GM12878 (cell line): Measurements from ENCODE around the gene CYB5A. TPM values are rescaled to one million over a fixed set of nuclear protein-coding genes. Genes with fewer than 3 reads are reported as not detected.

Experiments
- CTCF ChIP-seq, 3 experiments: IDR thresholded peaks in 2 of 3; conservative IDR thresholded peaks in 1 of 3; 2 replicates each; pipeline ENCODE4 v1.5.1; 2011; ENCODE audit warnings: low read depth in 3 of 3, low read length in 3 of 3, mild to moderate bottlenecking in 3 of 3, control low read depth in 2 of 3, moderate library complexity in 2 of 3, inconsistent platforms in 1 of 3, mixed read lengths in 1 of 3; ENCODE audit not compliant: control insufficient read depth in 2 of 3, insufficient read depth in 1 of 3; ENCODE audit errors: extremely low read depth in 1 of 3
- E4F1 ChIP-seq: fragments of 450-650 bp; IDR thresholded peaks from 2 replicates; pipeline ENCODE4 v1.6.1; 2018; ENCODE audit warnings: borderline replicate concordance, mild to moderate bottlenecking; ENCODE audit not compliant: partially characterized antibody
- HDGF ChIP-seq: fragments of 450-650 bp; IDR thresholded peaks from 2 replicates; pipeline ENCODE4 v1.6.1; 2016; ENCODE audit warnings: antibody characterized with exemption
- IRF4 ChIP-seq: IDR thresholded peaks from 2 replicates; pipeline ENCODE4 v1.6.1; 2011; ENCODE audit warnings: low read depth, low read length
- MTA2 ChIP-seq: fragments of 450-650 bp; IDR thresholded peaks from 2 replicates; pipeline ENCODE4 v1.6.1; 2016; ENCODE audit warnings: low read depth, mild to moderate bottlenecking, moderate library complexity
- POLR2A ChIP-seq: IDR thresholded peaks from 2 replicates; pipeline ENCODE4 v1.6.1; 2011; ENCODE audit warnings: low read depth, mild to moderate bottlenecking, low read length
- YBX1 ChIP-seq: fragments of 450-650 bp; IDR thresholded peaks from 2 replicates; pipeline ENCODE4 v1.6.1; 2016; ENCODE audit warnings: antibody characterized with exemption
- ZNF687 ChIP-seq: fragments of 450-650 bp; IDR thresholded peaks from 2 replicates; pipeline ENCODE4 v1.6.1; 2017; ENCODE audit warnings: mild to moderate bottlenecking, moderate library complexity
- polyA plus RNA-seq, 11 experiments: library from polyadenylated mRNA; depleted of rRNA in 4 of 11; unstranded in 6 of 11; stranded (reverse) in 5 of 11; fragments of >200 nt; fragmentation: Nextera tagmentation in 4 of 11; fragmentation: Illumina TruSeq in 1 of 11; extraction: Ambion mirVana in 4 of 11; extraction: Trizol in 1 of 11; gene quantifications; 1 replicate in 1 of 11; 2 replicates in 10 of 11; pipeline versions ENCODE4 v1.2.1 to v1.2.3, GENCODE V29; 2011 to 2016; ENCODE audit warnings: inconsistent platforms in 2 of 11, missing spikeins in 2 of 11, low read depth in 1 of 11
- total RNA-seq, 4 experiments: library from RNA; depleted of rRNA in 3 of 4; stranded (reverse); fragments of >200 nt in 3 of 4; fragmentation: Illumina TruSeq in 1 of 4; extraction: Trizol in 1 of 4; gene quantifications; 2 replicates each; pipeline versions ENCODE4 v1.2.1 to v1.2.3, GENCODE V29; 2013 to 2021

CYB5A gene
- total and polyA plus RNA-seq, 10 of the 15 experiments (the other 5 are each of a cell fraction or from before 2014, with no cell fraction given), result 60.2 to 129 (median 103) TPM

GRCh38 chr18:74331404-74331803 lies 39.6 kb upstream of the CYB5A start (continued):
- TF ChIP-seq ZNF687 (no peak), MTA2 (no peak), IRF4 (no peak), CTCF (IDR thresholded peaks at IDR 0.05 in 2 of 3, conservative IDR thresholded peaks at IDR 0.05 in 1 of 3; ENCODE audit: control insufficient read depth in 2 of 3, extremely low read depth in 1 of 3, insufficient read depth in 1 of 3, low read depth in 3 of 3, low read length in 3 of 3) (peak; percentile 32 to 39 (median 37); a peak in 5 of 6 replicates), POLR2A (no peak), YBX1 (no peak), HDGF (no peak), E4F1 (no peak)
